DND-41 (cell line): ENCODE data around the gene COX6A2.

ENCODE experiments used
- ATAC-seq: fragments of 200-7000 bp; cut with Tn5 transposase; 3 replicates; pipeline ENCODE4 v1.9.1; 2021; ENCODE audit warnings: low read depth; ENCODE audit not compliant: insufficient read depth
- DNase-seq: peaks from one replicate; pipeline ENCODE4 v3.0.0-alpha.2; 2020
- H2AFZ ChIP-seq: 2 replicates; pipeline ENCODE4 v1.6.0; 2012; ENCODE audit warnings: low read depth, low read length
- H3K27ac ChIP-seq: 2 replicates; pipeline ENCODE4 v1.5.1; 2012; ENCODE audit warnings: low read length, inconsistent platforms
- H3K27me3 ChIP-seq: fragments of 200-600 bp; sonication (generic); 2 replicates; pipeline ENCODE4 v1.6.0; 2012; ENCODE audit warnings: low read length, mild to moderate bottlenecking, inconsistent platforms; ENCODE audit not compliant: insufficient read depth, poor library complexity
- H3K36me3 ChIP-seq: 2 replicates; pipeline ENCODE4 v1.5.1; 2012; ENCODE audit warnings: low read length, inconsistent platforms; ENCODE audit not compliant: insufficient read depth
- H3K4me1 ChIP-seq: 2 replicates; pipeline ENCODE4 v1.5.1; 2012; ENCODE audit warnings: mild to moderate bottlenecking, low read length; ENCODE audit not compliant: insufficient read depth
- H3K4me2 ChIP-seq: 2 replicates; pipeline ENCODE4 v1.6.0; 2012; ENCODE audit warnings: mild to moderate bottlenecking, moderate library complexity, low read length, inconsistent platforms; ENCODE audit not compliant: insufficient read depth
- H3K4me3 ChIP-seq, 2 experiments: fragments of 200-600 bp in 1 of 2; shearing (Covaris generic) in 1 of 2; 2 replicates each; pipeline ENCODE4 v1.5.1; 2012 to 2016; ENCODE audit warnings: inconsistent platforms in 2 of 2, low read length in 2 of 2, mild to moderate bottlenecking in 2 of 2, low read depth in 1 of 2, moderate library complexity in 1 of 2
- H3K79me2 ChIP-seq: 2 replicates; pipeline ENCODE4 v1.6.0; 2012; ENCODE audit warnings: low read length, inconsistent platforms; ENCODE audit not compliant: insufficient read depth
- H3K9ac ChIP-seq: 2 replicates; pipeline ENCODE4 v1.6.0; 2012; ENCODE audit warnings: low read depth, mild to moderate bottlenecking, inconsistent platforms, low read length, moderate library complexity
- H3K9me3 ChIP-seq: 2 replicates; pipeline ENCODE4 v1.5.1; 2012; ENCODE audit warnings: low read length, moderate library complexity, mild to moderate bottlenecking, inconsistent platforms; ENCODE audit not compliant: insufficient read depth, severe bottlenecking
- H4K20me1 ChIP-seq: 2 replicates; pipeline ENCODE4 v1.6.0; 2012; ENCODE audit warnings: low read length; ENCODE audit not compliant: insufficient read depth
- CTCF ChIP-seq: IDR thresholded peaks from 2 replicates; pipeline ENCODE4 v1.5.1; 2012; ENCODE audit warnings: borderline replicate concordance, low read length, moderate library complexity, mild to moderate bottlenecking; ENCODE audit not compliant: poor library complexity, severe bottlenecking; ENCODE audit errors: extremely low read depth
- EZH2 ChIP-seq: IDR thresholded peaks from 3 replicates; pipeline ENCODE4 v1.6.1; 2012; ENCODE audit warnings: borderline replicate concordance, low read depth, mild to moderate bottlenecking, moderate library complexity, low read length, inconsistent platforms; ENCODE audit not compliant: severe bottlenecking

Gene COX6A2

GRCh38 chr16:31414706-31415105, 13.5 kb downstream of the COX6A2 start:
- no peaks in the 10 kb centered on the region for H3K36me3 ChIP-seq
- no peaks in the 10 kb centered on the region for H3K27me3 ChIP-seq
- no peak for DNase-seq
- no peak overlapping the region for H2AFZ ChIP-seq
- H3K4me1 ChIP-seq = no peaks in the 10 kb centered on the region
- no peak overlapping the region for H3K9ac ChIP-seq
- H3K79me2 ChIP-seq = no peaks in the 10 kb centered on the region
- H3K27ac ChIP-seq = no peak overlapping the region
- ATAC-seq = no peak
- H4K20me1 ChIP-seq = no peaks in the 10 kb centered on the region
- no peaks in the 10 kb centered on the region for H3K9me3 ChIP-seq
- no peak overlapping the region for H3K4me3 ChIP-seq
- no peak for TF ChIP-seq EZH2
- TF ChIP-seq CTCF = no peak
- H3K4me2 ChIP-seq = no peak overlapping the region

GRCh38 chr16:31413943-31414342, 14.2 kb downstream of the COX6A2 start:
- no peaks in the 10 kb centered on the region for H3K4me1 ChIP-seq
- no peak overlapping the region for H3K27ac ChIP-seq
- DNase-seq = no peak
- no peak for TF ChIP-seq EZH2
- no peak for TF ChIP-seq CTCF
- no peak for ATAC-seq
- no peaks in the 10 kb centered on the region for H3K36me3 ChIP-seq
- H3K27me3 ChIP-seq = no peaks in the 10 kb centered on the region
- H3K9me3 ChIP-seq = no peaks in the 10 kb centered on the region
- no peak overlapping the region for H3K9ac ChIP-seq
- no peaks in the 10 kb centered on the region for H3K79me2 ChIP-seq
- no peak overlapping the region for H2AFZ ChIP-seq
- H3K4me2 ChIP-seq = no peak overlapping the region
- no peak overlapping the region for H3K4me3 ChIP-seq
- H4K20me1 ChIP-seq = no peaks in the 10 kb centered on the region

GRCh38 chr16:31413381-31413780, 14.8 kb downstream of the COX6A2 start:
- H3K4me3 ChIP-seq = no peak overlapping the region
- DNase-seq (no peak), ATAC-seq (no peak)
- no peak for TF ChIP-seq CTCF
- TF ChIP-seq EZH2 = no peak
- H2AFZ ChIP-seq = no peak overlapping the region
- no peaks in the 10 kb centered on the region for H3K4me1 ChIP-seq
- H3K9me3 ChIP-seq = no peaks in the 10 kb centered on the region
- no peak overlapping the region for H3K4me2 ChIP-seq
- H3K9ac ChIP-seq = no peak overlapping the region
- no peaks in the 10 kb centered on the region for H4K20me1 ChIP-seq
- no peaks in the 10 kb centered on the region for H3K27me3 ChIP-seq
- no peaks in the 10 kb centered on the region for H3K36me3 ChIP-seq
- H3K79me2 ChIP-seq = no peaks in the 10 kb centered on the region
- no peak overlapping the region for H3K27ac ChIP-seq

GRCh38 chr16:31412750-31413149, 15.4 kb downstream of the COX6A2 start:
- H3K36me3 ChIP-seq = no peaks in the 10 kb centered on the region
- no peak overlapping the region for H3K4me3 ChIP-seq
- H3K27me3 ChIP-seq = no peaks in the 10 kb centered on the region
- H2AFZ ChIP-seq = no peak overlapping the region
- H4K20me1 ChIP-seq = no peaks in the 10 kb centered on the region
- no peaks in the 10 kb centered on the region for H3K4me1 ChIP-seq
- no peaks in the 10 kb centered on the region for H3K9me3 ChIP-seq
- H3K27ac ChIP-seq = no peak overlapping the region
- TF ChIP-seq CTCF (no peak), EZH2 (no peak)
- no peak for ATAC-seq
- DNase-seq = no peak
- no peak overlapping the region for H3K4me2 ChIP-seq
- no peaks in the 10 kb centered on the region for H3K79me2 ChIP-seq
- no peak overlapping the region for H3K9ac ChIP-seq
